Measurements from ENCODE around the gene ARHGAP44.

Gene ARHGAP44

GRCh38 chr17:12995896-12996295 lies 206.6 kb downstream of the ARHGAP44 start:
- DNase-seq: no peak

DNA sequence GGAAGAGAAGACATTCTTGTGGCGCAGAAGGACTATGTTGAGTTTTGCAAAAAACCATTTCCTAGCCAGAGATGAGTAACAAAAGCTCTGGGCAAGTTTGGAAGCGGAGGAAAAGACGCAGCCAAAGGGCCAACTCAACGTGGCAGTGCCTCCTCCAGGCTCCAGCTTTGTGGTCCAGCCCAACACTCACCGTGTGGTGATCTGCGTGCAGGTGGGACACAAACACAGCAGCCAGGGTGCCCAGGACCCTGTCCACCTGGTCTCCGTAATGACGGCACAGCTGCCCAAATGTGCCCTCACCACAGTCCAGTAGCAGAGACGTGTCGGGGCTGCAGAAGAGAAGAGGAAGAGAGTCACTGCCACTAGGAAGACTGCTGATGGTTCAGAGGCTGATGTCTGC lies 207.1 kb downstream of the ARHGAP44 start:
- no peak for DNase-seq

DNA sequence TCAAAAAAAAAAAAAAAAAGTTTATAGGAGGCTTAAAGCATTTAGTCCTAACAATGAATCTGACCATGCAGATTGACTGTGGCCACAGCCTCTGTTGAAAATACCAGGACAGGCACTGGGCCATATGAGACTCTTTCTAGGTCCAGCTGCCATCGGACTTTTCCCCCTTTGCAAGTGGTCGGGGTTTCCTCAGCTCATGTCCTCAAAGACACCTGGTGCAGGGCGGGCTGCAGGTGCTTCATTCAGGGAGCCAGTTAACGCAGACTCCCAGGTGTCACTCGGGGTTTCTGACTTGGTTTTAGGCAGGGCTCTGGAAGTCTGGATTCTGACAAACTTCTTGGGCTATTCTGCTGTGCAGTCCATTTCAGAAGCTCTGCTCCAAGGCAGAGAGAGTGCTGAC lies 207.6 kb downstream of the ARHGAP44 start:
- no peak for DNase-seq

DNA sequence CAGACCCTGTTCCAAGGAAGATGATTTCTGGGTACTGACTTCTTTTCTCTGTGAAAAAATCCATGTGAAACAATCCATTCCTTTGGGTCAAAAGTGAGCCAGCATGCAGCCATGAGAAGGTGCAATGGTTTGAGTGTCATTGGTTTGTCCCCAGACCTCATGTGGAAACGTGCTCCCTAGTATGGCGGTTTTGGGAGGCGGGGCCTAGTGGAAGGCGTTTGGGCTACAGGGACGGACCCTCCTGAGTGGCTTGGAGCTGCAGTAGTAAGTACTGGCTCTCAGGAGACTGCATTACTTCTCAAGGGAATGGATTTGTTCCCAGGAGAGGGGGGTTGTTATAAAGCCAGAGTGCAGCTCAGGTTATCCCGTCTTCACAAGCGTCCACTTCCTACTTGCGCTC lies 209.2 kb downstream of the ARHGAP44 start:
- no peak for DNase-seq

- no peak for DNase-seq
These were observed 209.6 kb downstream of the ARHGAP44 start for GRCh38 chr17:12998874-12999273.

DNA sequence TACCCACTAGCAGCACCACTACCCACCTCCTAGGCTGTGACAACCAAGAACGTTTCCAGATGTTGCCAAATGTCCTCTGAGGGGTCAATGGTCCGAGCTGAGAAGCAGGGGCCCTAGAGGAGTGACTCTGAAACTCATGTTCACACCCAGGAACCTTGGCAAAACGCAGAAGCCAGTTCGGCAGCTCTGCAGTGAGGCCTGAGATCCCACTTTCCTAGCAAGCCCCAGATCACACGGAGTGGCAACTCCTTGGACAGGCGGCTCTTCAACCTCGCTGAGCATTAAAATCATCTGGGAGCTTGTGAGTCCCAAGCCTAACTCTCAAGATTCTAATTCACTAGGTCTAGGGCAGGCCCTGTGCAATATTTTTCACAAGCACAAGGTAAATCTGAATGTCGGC lies 211.3 kb downstream of the ARHGAP44 start:
- no peak for DNase-seq

- DNase-seq: no peak
These were observed 212.8 kb downstream of the ARHGAP44 start for GRCh38 chr17:13001991-13002615.

DNA sequence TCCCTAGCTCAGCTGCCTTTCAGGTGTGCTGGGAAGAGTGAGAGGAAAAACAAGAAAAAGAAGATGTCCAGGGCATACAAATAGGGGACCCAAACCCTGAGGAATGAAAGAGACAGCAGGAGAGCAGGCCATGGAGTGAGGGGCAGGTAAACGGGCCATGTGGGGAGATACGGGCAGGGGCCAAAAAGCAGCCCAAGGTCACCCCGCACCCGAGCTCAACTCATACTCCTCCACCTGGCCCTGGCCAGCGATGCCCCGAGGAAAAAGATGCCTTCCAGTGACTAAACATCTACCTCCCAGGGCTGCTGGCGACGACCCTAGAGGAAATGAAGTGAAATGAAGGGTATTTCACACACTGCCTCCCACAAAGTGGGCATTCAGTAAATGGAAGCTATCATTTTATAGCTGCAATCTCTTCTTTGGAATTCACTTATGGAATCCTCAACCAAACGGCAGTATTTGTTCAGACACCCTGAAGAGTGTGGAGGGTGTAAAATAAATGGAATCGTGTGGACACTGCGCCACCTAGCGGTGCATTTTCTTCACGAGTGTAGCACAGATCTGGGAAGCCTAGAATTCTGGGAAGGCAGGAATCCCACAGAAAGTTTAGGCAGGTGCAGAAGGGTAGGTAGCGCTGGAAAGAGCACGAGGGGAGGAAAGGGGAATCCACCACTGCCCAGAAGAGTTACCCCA lies 213.6 kb downstream of the ARHGAP44 start:
- peak; percentile 64 for DNase-seq

- DNase-seq: no peak
These were observed 214.2 kb downstream of the ARHGAP44 start for GRCh38 chr17:13003454-13003851.

GRCh38 chr17:13003927-13004326 lies 214.6 kb downstream of the ARHGAP44 start:
- DNase-seq: no peak

DNA sequence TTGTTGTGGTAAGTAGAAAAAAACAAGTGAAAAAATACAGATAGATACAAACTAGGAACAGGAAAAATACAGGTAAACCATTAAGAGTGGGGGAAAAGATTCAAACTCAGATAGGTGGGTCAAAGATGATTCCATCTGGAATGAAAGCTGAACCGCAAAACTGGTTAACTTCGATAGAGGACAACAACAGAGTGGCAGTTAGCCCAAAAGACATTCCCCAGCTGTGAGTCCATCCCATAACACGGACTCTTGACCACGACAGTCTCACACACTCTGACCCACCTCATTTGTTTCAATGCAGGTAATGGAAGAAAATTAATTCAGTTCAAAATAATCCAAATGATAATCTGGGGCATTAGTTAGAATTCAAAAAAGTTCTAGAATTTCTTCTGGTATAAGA lies 215.0 kb downstream of the ARHGAP44 start:
- DNase-seq: no peak

GRCh38 chr17:13005530-13005929 lies 216.2 kb downstream of the ARHGAP44 start:
- no peak for DNase-seq

DNA sequence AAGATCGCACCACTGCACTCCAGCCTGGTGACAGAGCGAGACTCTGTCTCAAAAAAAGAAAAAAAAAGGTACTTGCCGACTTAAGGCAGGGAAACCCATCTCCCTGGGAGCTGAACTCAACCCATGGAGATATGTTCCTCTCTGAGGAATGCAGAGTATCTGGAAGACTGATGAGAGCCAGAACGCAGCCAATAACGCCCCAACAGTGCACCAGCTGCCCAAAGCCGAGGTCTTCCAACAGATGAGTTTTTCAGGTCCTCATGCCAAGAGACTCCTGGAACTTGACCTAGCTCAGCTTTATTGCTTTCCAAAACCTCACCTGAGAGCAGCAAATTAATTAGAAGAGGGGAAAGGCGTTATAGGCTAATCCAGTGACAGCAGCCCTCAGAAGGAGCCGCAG lies 219.2 kb downstream of the ARHGAP44 start:
- DNase-seq: no peak

- DNase-seq: no peak
These were observed 221.7 kb downstream of the ARHGAP44 start for GRCh38 chr17:13010959-13011358.

- DNase-seq: no peak
These were observed 225.5 kb downstream of the ARHGAP44 start for GRCh38 chr17:13014801-13015200.

- DNase-seq: no peak
These were observed 227.8 kb downstream of the ARHGAP44 start for GRCh38 chr17:13016881-13017654.

GRCh38 chr17:13017655-13018459 lies 228.6 kb downstream of the ARHGAP44 start, which contains the start of gene ELAC2:
ELAC2 (minus strand) TSS chr17:13018027; CDS start chr17:13017947, 80 bp downstream.
- peak; percentile 93 for DNase-seq

GRCh38 chr17:13024016-13024415 lies 234.7 kb downstream of the ARHGAP44 start:
- no peak for DNase-seq

DNA sequence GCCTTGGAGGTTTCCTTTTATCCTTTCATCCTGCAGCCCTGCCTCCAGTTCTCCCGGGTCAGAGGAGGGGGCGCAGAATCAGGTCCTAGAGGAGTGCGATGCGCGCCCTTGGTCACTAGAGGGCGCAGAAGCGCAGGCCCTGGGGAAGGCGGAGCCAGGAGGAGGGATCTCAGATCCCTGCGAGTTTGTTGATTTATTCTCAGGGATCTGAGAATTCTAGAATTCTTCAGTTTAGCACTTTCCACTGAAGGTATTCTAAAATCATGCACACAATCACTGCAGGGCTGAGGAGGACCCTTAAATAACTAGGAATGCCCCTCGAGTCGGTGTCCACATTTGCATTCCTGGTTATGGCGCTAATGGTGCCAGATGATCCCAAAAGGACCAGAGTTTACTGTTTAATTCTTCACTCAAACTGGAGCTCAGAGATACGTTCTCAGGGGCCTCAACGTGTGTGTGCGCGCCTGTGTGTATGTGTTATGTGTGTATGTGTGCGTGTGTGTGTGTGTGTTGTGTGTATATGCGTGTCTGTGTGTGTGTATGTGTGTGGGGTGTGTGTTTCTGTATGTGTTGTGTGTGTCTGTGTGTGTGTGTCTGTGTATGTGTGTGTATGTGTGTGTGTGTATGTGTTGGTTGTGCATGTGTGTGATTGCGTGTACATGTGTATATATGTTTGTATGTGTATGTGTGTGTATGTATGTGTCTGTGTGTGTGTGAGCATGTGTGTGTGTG lies 235.4 kb downstream of the ARHGAP44 start:
- DNase-seq: peak; percentile 70

GRCh38 chr17:13025258-13025627 lies 235.9 kb downstream of the ARHGAP44 start:
- DNase-seq: no peak

DNA sequence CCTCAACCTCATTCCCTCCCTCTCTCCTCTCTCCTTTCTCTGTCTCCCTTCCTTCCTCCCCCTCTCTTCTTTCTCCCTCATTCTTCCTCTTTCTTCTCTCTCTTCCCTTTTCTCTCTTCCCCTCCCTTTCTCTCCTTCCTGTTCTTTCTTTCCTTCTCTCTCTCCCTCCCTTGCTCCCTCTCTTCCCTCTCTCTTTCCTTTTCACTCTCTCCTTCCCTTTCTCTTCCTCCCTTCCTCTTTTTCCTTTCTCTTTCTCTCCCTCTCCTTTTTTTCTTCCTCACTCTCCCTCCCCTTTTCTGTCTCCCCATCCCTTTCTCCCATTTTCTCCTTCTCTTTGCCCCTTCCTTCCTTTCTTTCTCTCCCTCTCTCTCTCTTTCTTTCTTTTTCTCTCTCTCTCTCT lies 236.4 kb downstream of the ARHGAP44 start:
- DNase-seq: no peak

DNA sequence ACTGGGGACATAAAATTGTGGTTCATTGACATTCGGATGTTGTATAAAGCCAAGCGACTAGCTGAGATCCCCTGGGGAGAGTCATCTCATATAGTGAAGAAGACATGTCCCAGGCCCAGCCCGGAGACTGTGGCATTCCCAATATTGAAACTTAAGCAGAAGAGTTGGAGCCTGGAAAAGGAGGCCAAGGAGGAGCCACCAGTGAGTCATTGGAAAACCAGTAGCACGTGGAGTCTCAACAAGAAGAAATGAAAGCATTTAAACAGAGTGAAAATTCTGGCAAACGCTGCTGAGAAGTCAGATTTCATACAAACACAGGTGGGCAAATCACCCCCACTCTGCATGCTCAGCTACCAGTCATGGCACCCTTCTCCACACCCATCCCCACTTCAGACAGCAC lies 237.9 kb downstream of the ARHGAP44 start:
- DNase-seq: no peak
